GM19023 (cell line): Measurements from ENCODE around the gene PHLDA2.

Experiments
- ATAC-seq: cut with Tn5 transposase; IDR thresholded peaks from one replicate; pipeline ENCODE4 v1.9.1; 2021; ENCODE audit warnings: mild to moderate bottlenecking, moderate library complexity; ENCODE audit not compliant: unreplicated experiment

The PHLDA2 gene

GRCh38 chr11:2929950-2930703 lies 907 bp upstream of the PHLDA2 start:
- peak; percentile 29 for ATAC-seq

GRCh38 chr11:2929531-2929949 lies 320 bp upstream of the PHLDA2 start:
- no peak for ATAC-seq

GRCh38 chr11:2927851-2928604 lies 1.2 kb downstream of the PHLDA2 start:
- no peak for ATAC-seq

GRCh38 chr11:2927121-2927800 lies 2.0 kb downstream of the PHLDA2 start:
- no peak for ATAC-seq

- no peak for ATAC-seq
These were observed 2.6 kb downstream of the PHLDA2 start for GRCh38 chr11:2926611-2927051.

GRCh38 chr11:2924821-2925675 lies 4.2 kb downstream of the PHLDA2 start:
- ATAC-seq, result no peak

- ATAC-seq, result no peak
These were observed 4.8 kb downstream of the PHLDA2 start for GRCh38 chr11:2924381-2924780.

- no peak for ATAC-seq
These were observed 5.5 kb downstream of the PHLDA2 start for GRCh38 chr11:2923446-2924375.

GRCh38 chr11:2922655-2923054 lies 6.6 kb downstream of the PHLDA2 start:
- ATAC-seq, result no peak

GRCh38 chr11:2921742-2922493 lies 7.3 kb downstream of the PHLDA2 start:
- no peak for ATAC-seq

- ATAC-seq, result no peak
These were observed 8.0 kb downstream of the PHLDA2 start for GRCh38 chr11:2921261-2921660.

- no peak for ATAC-seq
These were observed 8.9 kb downstream of the PHLDA2 start for GRCh38 chr11:2920343-2920742.

- no peak for ATAC-seq
These were observed 9.4 kb downstream of the PHLDA2 start for GRCh38 chr11:2919837-2920236.

GRCh38 chr11:2919188-2919587 lies 10.0 kb downstream of the PHLDA2 start:
- no peak for ATAC-seq

- ATAC-seq, result no peak
These were observed 11.3 kb downstream of the PHLDA2 start for GRCh38 chr11:2917842-2918490.

GRCh38 chr11:2916892-2917645 lies 12.2 kb downstream of the PHLDA2 start:
- no peak for ATAC-seq

- ATAC-seq, result no peak
These were observed 12.9 kb downstream of the PHLDA2 start for GRCh38 chr11:2916114-2916891.
